Progenitor cell of endocrine pancreas (in vitro differentiated cells): ENCODE results near the gene FCGBP. TPM values are rescaled to one million over a fixed set of nuclear protein-coding genes. Genes with fewer than 3 reads are reported as not detected.
A peak's percentile ranks its signal among the peaks of the same experiment; 100 is the strongest.

ENCODE experiments used
- DNase-seq: peaks from one replicate; pipeline ENCODE4 v3.0.0; 2021; ENCODE audit warnings: low spot score; ENCODE audit not compliant: unreplicated experiment
- H3K27ac Mint-ChIP-seq: 2 replicates; pipeline ENCODE4 v1.8.0; 2021; ENCODE audit warnings: mild to moderate bottlenecking, moderate library complexity, mixed read lengths
- H3K27me3 Mint-ChIP-seq: 2 replicates; pipeline ENCODE4 v1.8.0; 2021; ENCODE audit warnings: mixed read lengths
- H3K36me3 Mint-ChIP-seq: 2 replicates; pipeline ENCODE4 v1.8.0; 2022; ENCODE audit warnings: mixed read lengths; ENCODE audit not compliant: insufficient read depth
- H3K4me1 Mint-ChIP-seq: 2 replicates; pipeline ENCODE4 v1.8.0; 2021; ENCODE audit warnings: low read depth, mixed read lengths
- H3K4me3 Mint-ChIP-seq: 2 replicates; pipeline ENCODE4 v1.8.0; 2021; ENCODE audit warnings: low read depth, mild to moderate bottlenecking, moderate library complexity, mixed read lengths
- H3K9me3 Mint-ChIP-seq: 2 replicates; pipeline ENCODE4 v1.8.0; 2021; ENCODE audit warnings: low read depth, mixed read lengths
- total RNA-seq: library from RNA; stranded (reverse); gene quantifications from 2 replicates; pipeline ENCODE4 v1.2.1, GENCODE V29; 2021
- TF ChIP-seq, protein P1 (sequence below): fragments of 200-600 bp; sonication (generic); IDR thresholded peaks from one replicate; pipeline ENCODE4 v1.5.0; 2021; ENCODE audit warnings: antibody characterized with exemption, mild to moderate bottlenecking; ENCODE audit not compliant: unreplicated experiment

The FCGBP gene
- total RNA-seq, 1 donor from 2014 or later = 1.2 TPM

- Mint-ChIP-seq H3K9me3 (no peaks in the 10 kb centered on the region), H3K27ac (no peak overlapping the region), H3K4me1 (peaks cover 3% of the 10 kb centered on the region), H3K4me3 (no peak overlapping the region), H3K36me3 (no peaks in the 10 kb centered on the region), H3K27me3 (no peaks in the 10 kb centered on the region)
- no peak for DNase-seq
- TF ChIP-seq, protein P1, sequence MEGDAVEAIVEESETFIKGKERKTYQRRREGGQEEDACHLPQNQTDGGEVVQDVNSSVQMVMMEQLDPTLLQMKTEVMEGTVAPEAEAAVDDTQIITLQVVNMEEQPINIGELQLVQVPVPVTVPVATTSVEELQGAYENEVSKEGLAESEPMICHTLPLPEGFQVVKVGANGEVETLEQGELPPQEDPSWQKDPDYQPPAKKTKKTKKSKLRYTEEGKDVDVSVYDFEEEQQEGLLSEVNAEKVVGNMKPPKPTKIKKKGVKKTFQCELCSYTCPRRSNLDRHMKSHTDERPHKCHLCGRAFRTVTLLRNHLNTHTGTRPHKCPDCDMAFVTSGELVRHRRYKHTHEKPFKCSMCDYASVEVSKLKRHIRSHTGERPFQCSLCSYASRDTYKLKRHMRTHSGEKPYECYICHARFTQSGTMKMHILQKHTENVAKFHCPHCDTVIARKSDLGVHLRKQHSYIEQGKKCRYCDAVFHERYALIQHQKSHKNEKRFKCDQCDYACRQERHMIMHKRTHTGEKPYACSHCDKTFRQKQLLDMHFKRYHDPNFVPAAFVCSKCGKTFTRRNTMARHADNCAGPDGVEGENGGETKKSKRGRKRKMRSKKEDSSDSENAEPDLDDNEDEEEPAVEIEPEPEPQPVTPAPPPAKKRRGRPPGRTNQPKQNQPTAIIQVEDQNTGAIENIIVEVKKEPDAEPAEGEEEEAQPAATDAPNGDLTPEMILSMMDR = no peak
Observed at GRCh38 chr19:39951686-39952085, 17.3 kb upstream of the FCGBP start.

DNA sequence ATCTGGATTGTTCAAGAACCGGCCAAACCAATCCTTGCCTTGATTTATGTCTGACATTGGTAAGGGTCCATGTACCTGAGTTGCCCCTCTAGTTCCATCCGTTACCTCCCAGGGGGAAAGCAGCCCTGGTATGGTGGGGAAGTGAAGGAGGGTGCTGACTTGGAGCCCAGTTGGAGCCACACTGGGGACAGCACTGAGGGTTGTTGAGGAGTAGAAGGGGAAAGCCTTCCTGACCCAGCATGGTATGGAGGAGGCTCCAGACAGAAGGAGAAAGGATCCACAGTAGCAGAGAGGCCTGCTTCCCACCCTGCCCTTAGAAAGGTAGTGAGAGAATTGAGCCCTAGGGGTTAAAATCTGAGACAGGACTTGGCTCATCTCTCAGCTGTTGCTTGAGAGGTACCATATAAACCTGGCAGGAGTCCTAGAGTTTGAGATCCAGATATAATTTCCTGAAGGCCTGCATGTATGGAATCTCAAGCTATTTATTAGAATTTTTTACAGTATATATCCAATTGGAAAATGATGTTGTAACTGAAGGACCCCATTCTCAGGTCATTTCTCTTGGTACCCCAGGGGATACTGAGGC lies 16.7 kb upstream of the FCGBP start:
- H3K36me3 Mint-ChIP-seq = no peaks in the 10 kb centered on the region
- DNase-seq = no peak
- no peak overlapping the region for H3K27ac Mint-ChIP-seq
- H3K4me1 Mint-ChIP-seq = peaks cover 5% of the 10 kb centered on the region
- TF ChIP-seq, protein P1 = no peak
- no peaks in the 10 kb centered on the region for H3K27me3 Mint-ChIP-seq
- H3K9me3 Mint-ChIP-seq = no peaks in the 10 kb centered on the region
- no peak overlapping the region for H3K4me3 Mint-ChIP-seq

DNA sequence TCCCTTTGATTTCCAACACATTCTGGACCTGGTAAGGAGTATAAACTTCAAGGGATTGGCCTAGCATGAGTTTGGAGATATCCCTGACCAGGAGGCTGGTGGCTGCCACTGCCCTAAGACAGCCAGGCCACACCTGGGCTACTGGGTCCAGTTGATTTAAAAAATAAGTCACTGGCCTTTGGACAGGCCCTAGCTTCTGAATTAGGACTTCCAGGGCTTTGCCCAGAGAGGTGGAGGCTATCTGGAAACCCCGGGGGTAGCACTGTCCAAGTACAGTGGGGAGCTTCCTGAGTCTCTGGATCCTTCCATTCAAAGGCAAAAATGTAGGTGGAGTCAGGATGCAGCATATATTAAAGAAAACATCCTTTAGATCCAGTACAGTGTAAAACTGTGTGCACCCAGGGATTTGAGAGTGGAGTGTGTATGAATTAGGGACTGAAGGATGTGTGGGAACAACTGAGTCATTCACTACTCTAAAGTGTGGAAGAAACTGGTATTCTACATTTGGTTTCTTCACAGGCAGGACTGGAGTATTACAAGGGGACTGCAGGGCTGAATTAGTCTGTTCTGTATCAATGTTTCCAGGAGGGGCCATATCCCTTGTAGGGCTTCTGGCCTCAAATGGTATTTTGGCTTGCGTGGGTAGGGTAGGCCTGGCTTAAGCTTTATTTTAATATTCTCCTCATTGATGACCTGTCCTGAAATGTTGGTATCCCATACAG lies 14.8 kb upstream of the FCGBP start:
- Mint-ChIP-seq H3K9me3 (no peaks in the 10 kb centered on the region), H3K27me3 (no peaks in the 10 kb centered on the region), H3K4me3 (no peak overlapping the region), H3K27ac (no peak overlapping the region), H3K36me3 (no peaks in the 10 kb centered on the region), H3K4me1 (peaks cover 12% of the 10 kb centered on the region)
- no peak for DNase-seq
- TF ChIP-seq, protein P1 = no peak

GRCh38 chr19:39946532-39946931 lies 12.1 kb upstream of the FCGBP start:
- Mint-ChIP-seq H3K4me3 (no peak overlapping the region), H3K27me3 (no peaks in the 10 kb centered on the region), H3K9me3 (no peaks in the 10 kb centered on the region), H3K4me1 (peaks cover 29% of the 10 kb centered on the region), H3K27ac (peak overlapping the region; percentile 12), H3K36me3 (no peaks in the 10 kb centered on the region)
- DNase-seq = no peak
- TF ChIP-seq, protein P1 = no peak

DNA sequence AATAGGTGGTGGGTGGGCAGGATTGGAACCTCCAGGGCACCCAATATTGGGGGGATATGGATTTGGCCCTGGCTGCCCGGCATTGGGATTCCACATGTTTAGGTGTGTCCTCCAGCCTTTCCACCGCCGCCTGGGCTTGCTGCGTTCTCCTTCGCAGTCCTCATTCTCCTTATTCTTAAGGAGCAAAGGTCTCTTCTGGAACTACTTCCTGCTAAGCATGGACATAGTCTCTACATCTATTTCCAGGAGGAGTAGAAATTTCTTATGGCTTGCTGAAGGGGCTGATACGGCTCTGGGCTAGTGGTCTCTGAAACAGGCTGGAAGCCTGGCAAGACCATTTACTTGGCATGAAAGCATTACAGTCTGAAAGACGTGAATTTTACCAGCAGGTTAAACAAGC lies 9.2 kb upstream of the FCGBP start:
- DNase-seq = no peak
- H3K4me1 Mint-ChIP-seq = peaks cover 31% of the 10 kb centered on the region
- peak overlapping the region; percentile 67 for H3K27ac Mint-ChIP-seq
- TF ChIP-seq, protein P1 = no peak
- no peak overlapping the region for H3K4me3 Mint-ChIP-seq
- H3K9me3 Mint-ChIP-seq = peaks cover 9% of the 10 kb centered on the region
- H3K36me3 Mint-ChIP-seq = peaks cover 3% of the 10 kb centered on the region
- H3K27me3 Mint-ChIP-seq = no peaks in the 10 kb centered on the region
